Measurements from ENCODE around the gene STARD5. TPM values are rescaled to one million over a fixed set of nuclear protein-coding genes. Genes with fewer than 3 reads are reported as not detected.

The STARD5 gene
- total and polyA plus RNA-seq, 2 of the 4 experiments (the other 2 are of a cell fraction): 5.0 to 22.8 TPM

- H3K14ac ChIP-seq (replicated peaks; ENCODE audit: low read depth, low read length): peak overlapping the region; percentile 59
- DNase-seq (peak; percentile 99), ATAC-seq (ENCODE audit: low read depth) (peak; percentile 88)
- H4K91ac ChIP-seq (ENCODE audit: insufficient read depth, low read depth, low read length): peak overlapping the region; percentile 79
- no peak overlapping the region for H3K9ac ChIP-seq (ENCODE audit: low read depth, low read length)
- H3K9me3 ChIP-seq (ENCODE audit: control insufficient read depth, insufficient read depth, low read length): no peaks in the 10 kb centered on the region
- peak overlapping the region; percentile 68; the same call in 2 of the 3 replicates for H2BK15ac ChIP-seq (ENCODE audit: low read depth, low read length)
- 0 out of 4 replicates have a peak, but pooled peaks cover 0 to 11% of the 10 kb centered on the region in 2 experiments for H3K79me1 ChIP-seq (ENCODE audit: low read depth in 1 of 2, low read length in 2 of 2)
- peak overlapping the region; percentile 9; the same call in 1 of the 2 replicates for H3K4me2 ChIP-seq (ENCODE audit: low read depth, low read length)
- H4K5ac ChIP-seq (ENCODE audit: low read depth, low read length): peak overlapping the region; percentile 59
- H3K4ac ChIP-seq (ENCODE audit: low read depth, low read length): peak overlapping the region; percentile 95
- ChIA-PET CTCF (interaction anchor here (0.7 to 1.1 kb wide), 2 partner anchors 22 to 47 kb away, joined by 3 read pairs; no protein-coding TSS in a partner anchor), POLR2A (ENCODE audit: unreplicated experiment) (interaction anchor here (0.6 kb wide), 1 partner anchor 11 kb away, joined by 4 read pairs; the partner anchor contains the start of gene STARD5)
- no peaks in the 10 kb centered on the region for H4K20me1 ChIP-seq (ENCODE audit: insufficient read depth, low read length)
- in situ Hi-C loops (cut with MboI; ENCODE audit: low sequenced_read_pairs): no loop called here
- H2AK5ac ChIP-seq (ENCODE audit: low read depth, low read length): peak overlapping the region; percentile 91
- peak overlapping the region; percentile 82 for H3K27ac ChIP-seq (ENCODE audit: insufficient read depth, low read length)
- H3K18ac ChIP-seq (ENCODE audit: low read depth, low read length): peak overlapping the region; percentile 68
- intact Hi-C loops (cut with micrococcal nuclease): no loop called here
- peaks cover 36% of the 10 kb centered on the region for H3K9me1 ChIP-seq (ENCODE audit: insufficient read depth, low read length)
- H3K4me1 ChIP-seq (ENCODE audit: control insufficient read depth, insufficient read depth, low read length): peaks cover 20% of the 10 kb centered on the region
- peak overlapping the region; percentile 91 for H2BK20ac ChIP-seq (ENCODE audit: low read depth, low read length)
- H2AK9ac ChIP-seq (replicated peaks; ENCODE audit: low read depth, low read length, poor library complexity): peak overlapping the region; percentile 87
- H4K8ac ChIP-seq (ENCODE audit: low read depth in 2 of 2, low read length in 2 of 2): peak overlapping the region; percentile 29 to 71; a peak in 3 of 4 replicates
- peak overlapping the region; percentile 40; the same call in 1 of the 2 replicates for H3K56ac ChIP-seq (ENCODE audit: extremely low read depth, insufficient read depth, low read length)
- peak overlapping the region; percentile 80 for H2AFZ ChIP-seq (replicated peaks; ENCODE audit: low read length, poor library complexity)
- WGBS, 2 experiments (ENCODE audit: extremely low coverage in 2 of 2, insufficient read length in 1 of 2): 23% methylated on average over 16 of the region's 22 CpGs; no CpG with 5 or more reads in 1 of the 2 experiments
- H3K23ac ChIP-seq (ENCODE audit: low read depth, low read length): peak overlapping the region; percentile 66; the same call in 1 of the 2 replicates
- dilution Hi-C loops (cut with HindIII; ENCODE audit: low sequenced_read_pairs, unreplicated experiment): no loop called here
- H3K36me3 ChIP-seq (ENCODE audit: control insufficient read depth, insufficient read depth, low read length): peaks cover 44% of the 10 kb centered on the region
- no peak overlapping the region for H3K4me3 ChIP-seq (ENCODE audit: insufficient read depth, low read depth, low read length)
- no peaks in the 10 kb centered on the region for H3K27me3 ChIP-seq (ENCODE audit: control insufficient read depth, insufficient read depth, low read length)
- H2BK120ac ChIP-seq (ENCODE audit: low read depth, low read length): peak overlapping the region; percentile 96
- no TSS peak for BruUV-seq (replicated peaks)
- H2BK5ac ChIP-seq (ENCODE audit: low read depth, low read length, poor library complexity, severe bottlenecking): peak overlapping the region; percentile 86
- peak; percentile 35; the same call in 1 of the 2 replicates for TF ChIP-seq MAZ (IDR thresholded peaks at IDR 0.05; ENCODE audit: borderline replicate concordance, low read depth, low read length)
- TF ChIP-seq SMC3 (IDR thresholded peaks at IDR 0.05; ENCODE audit: low read depth, low read length): no peak
- no peak for TF ChIP-seq ELK1 (IDR thresholded peaks at IDR 0.05; ENCODE audit: borderline replicate concordance, low read depth, low read length)
- peak; percentile 42; the same call in 1 of the 2 replicates for TF ChIP-seq NFE2L2 (IDR thresholded peaks at IDR 0.05; ENCODE audit: low read depth, low read length)
- TF ChIP-seq MAFK (IDR thresholded peaks at IDR 0.05; ENCODE audit: low read depth, low read length): peak; percentile 18; the same call in 1 of the 2 replicates
- peak; percentile 100 for TF ChIP-seq FOS (IDR thresholded peaks at IDR 0.05; ENCODE audit: low read depth, low read length)
- peak; percentile 21; the same call in 1 of the 2 replicates for TF ChIP-seq RAD21 (IDR thresholded peaks at IDR 0.05; ENCODE audit: low read length)
- no peak for TF ChIP-seq CHD1 (IDR thresholded peaks at IDR 0.05; ENCODE audit: low read depth, low read length)
- peak; percentile 14 for TF ChIP-seq RCOR1 (IDR thresholded peaks at IDR 0.05; ENCODE audit: insufficient replicate concordance, low read length)
- no peak; the same call in 1 of the 2 replicates for TF ChIP-seq MXI1 (IDR thresholded peaks at IDR 0.05; ENCODE audit: borderline replicate concordance, low read depth, low read length)
- TF ChIP-seq USF2 (IDR thresholded peaks at IDR 0.05; ENCODE audit: low read depth, low read length): peak; percentile 31; the same call in 1 of the 2 replicates
- TF ChIP-seq RFX5 (IDR thresholded peaks at IDR 0.05; ENCODE audit: low read depth, low read length): no peak
- TF ChIP-seq BHLHE40 (IDR thresholded peaks at IDR 0.05; ENCODE audit: low read depth, low read length): peak; percentile 78
- no peak for TF ChIP-seq POLR2A (IDR thresholded peaks at IDR 0.05; ENCODE audit: low read depth, low read length)
- TF ChIP-seq CEBPB (IDR thresholded peaks at IDR 0.05; ENCODE audit: low read depth, low read length): peak; percentile 100
Measured at GRCh38 chr15:81312790-81313543, 11.0 kb downstream of the STARD5 start.

Data from IMR-90 (cell line).